Fibroblast of skin of scalp (primary cell): Measurements from ENCODE around the gene CLK3.
A peak's percentile ranks its signal among the peaks of the same experiment; 100 is the strongest.

Source experiments
- DNase-seq: peaks from one replicate; pipeline ENCODE4 v3.0.0-alpha.2; 2013

Gene CLK3

DNA sequence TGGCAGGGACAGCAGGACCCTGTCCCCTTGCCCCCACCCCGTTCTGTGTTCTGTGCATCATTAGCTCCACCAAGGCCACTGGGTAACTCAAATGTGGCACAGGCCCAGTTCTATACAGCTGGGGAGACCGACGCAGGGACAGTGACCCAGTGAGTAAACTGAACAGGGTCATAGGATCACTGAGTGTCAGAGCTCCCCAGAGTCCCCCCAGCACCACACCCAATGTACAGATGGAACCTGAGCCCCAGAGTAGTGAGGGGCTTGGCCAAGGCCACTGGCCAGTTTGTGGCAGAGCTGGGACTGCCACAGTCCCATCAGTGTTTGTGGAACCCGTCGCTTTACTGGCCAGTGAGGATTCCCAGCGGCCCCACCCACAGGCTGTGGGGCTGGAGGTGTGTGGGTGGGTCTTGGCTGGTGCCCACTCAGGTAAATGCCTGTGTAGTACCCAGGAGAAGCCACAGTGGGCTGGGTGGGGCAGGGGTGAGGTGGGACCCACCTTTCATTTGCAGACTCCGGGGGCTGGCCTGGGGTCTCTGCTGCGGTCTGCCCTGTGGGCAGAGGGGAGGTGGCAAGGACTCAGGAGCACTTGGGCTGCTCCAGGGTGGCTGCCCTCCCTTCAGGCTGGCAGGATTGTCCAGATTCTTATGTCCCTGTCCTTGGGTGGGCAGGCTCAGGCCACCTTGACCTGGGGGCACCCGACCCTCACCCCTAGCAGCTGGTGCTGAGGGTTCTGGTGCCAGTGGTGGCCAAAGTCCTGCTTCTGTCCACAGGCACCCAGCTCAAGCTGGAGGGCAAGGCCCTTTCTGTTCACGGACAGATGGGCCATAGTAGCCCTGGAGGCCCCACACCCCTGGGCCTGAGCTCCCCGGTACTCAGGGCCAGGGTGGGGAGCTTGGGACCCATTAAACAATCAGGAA lies 11.6 kb upstream of the CLK3 start:
- no peak for DNase-seq

DNA sequence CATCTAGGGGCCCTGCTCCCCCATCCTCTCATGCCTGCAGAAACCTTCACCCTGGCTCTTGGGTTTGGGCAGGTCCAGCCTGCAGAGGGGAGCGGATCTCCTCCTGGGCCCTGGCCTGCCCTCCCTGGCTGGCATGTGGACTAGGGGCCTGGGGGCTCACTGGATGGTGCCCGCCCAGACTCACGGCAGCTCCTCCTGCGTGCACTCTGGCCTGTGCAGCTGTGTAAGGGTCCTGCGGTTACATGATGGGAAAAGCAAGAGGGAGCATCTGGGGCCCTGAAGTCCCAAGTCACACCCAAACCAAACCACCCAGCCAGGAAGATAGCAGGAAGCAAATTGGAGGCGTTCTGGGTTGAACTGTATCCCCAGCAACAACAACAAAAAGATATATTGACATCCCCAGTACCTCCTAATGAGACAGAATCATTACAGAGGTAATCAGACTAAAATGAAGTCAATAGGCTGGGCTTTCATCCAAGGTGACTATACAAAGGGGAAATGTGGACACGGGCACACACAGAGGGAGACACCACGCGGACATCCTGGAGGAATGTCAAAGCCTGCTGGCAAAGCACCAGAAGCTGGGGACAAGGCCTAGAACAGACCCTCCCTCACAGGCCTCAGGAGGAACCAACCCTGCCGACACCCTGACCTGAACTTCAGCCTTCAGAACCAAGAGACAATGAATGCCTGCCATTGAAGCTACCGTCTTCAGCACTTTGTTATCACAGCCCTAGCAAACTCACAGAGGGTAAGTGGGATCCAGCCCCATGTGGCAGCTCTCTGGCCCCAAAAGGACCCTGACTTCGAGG lies 10.4 kb upstream of the CLK3 start:
- no peak for DNase-seq

DNA sequence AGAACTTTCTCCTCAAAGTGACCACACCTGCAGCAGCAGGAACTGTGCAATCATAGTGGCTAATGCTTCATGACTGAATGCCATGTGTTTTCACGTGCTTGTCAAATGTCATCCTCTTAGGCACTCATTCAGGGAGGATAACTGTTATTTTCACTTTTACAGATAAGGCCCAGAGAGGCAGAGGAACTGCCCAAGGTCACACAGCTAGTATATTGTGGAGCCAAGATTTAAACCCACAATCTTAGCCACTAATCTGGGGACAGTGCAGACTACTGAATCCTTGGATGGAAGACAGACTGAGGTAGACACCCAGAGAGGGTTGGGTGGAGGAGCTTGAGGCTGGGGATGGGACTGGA lies 9.9 kb upstream of the CLK3 start:
- DNase-seq = no peak

DNA sequence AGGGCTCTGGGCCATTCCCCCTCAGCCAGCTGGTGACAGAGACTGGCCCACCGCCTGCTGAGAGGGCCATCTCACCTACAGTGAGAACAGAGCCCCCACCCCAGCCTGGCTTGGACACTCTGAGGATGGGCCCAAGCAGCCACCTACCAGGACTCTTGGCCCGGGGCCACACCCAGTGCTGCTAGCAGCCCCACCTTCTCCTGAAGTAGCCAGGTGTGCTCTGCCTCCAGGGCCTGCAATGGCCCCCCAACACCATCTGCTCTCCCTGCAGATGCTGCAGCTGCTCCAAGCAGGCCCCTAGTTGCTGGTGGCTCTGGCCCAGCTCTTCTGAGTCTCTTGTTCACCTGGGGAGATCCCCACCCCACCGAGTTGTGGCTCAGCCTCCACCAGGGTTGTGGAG lies 6.8 kb upstream of the CLK3 start:
- DNase-seq = no peak

- no peak for DNase-seq
Measured at GRCh38 chr15:74609938-74610301, 5.7 kb upstream of the CLK3 start.

- DNase-seq = no peak
Measured at GRCh38 chr15:74610302-74610951, 5.2 kb upstream of the CLK3 start.

DNA sequence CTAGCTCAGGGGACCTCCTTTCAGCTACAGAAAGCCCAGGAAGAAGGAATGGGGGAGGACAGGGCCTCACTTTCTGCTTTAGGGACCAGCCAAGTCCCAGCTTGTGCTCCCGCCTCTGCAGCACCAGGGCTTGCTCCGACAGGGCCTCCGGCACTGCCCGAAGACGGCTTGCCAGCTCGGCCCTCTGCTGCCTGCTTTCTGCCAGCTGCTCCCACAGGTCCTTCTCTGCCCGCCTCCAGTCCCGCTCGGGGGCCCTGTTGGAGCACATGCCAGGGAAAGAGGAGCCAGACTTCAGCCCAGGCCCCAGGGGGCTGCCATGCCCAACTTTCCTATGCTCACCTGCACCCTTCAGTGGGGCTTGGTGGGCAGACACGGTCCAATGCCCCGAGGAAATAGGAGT lies 4.3 kb upstream of the CLK3 start:
- DNase-seq = no peak

GRCh38 chr15:74611834-74612233 lies 3.8 kb upstream of the CLK3 start:
- DNase-seq = no peak

DNA sequence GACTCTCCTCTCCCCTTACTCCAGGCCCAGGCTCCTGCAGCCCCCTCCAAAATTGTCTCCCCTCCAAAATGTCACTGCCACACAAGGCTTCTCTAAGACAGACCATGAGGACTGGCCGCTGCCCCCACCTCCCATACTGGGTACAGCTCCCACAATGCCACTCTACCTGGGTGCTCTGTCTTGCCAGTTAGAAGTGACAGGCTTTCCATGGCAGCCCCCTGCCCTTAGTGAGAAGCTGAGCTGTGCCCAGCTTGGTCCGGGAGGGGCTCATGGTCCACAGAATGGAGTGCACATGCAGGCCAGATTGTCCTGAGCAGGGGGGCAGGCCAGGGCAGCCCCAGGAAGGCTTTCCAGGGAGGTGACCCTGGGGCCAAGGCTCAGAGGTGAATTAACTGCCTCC lies 3.0 kb upstream of the CLK3 start:
- no peak for DNase-seq

- no peak for DNase-seq
Measured at GRCh38 chr15:74613089-74613952, 2.3 kb upstream of the CLK3 start.

DNA sequence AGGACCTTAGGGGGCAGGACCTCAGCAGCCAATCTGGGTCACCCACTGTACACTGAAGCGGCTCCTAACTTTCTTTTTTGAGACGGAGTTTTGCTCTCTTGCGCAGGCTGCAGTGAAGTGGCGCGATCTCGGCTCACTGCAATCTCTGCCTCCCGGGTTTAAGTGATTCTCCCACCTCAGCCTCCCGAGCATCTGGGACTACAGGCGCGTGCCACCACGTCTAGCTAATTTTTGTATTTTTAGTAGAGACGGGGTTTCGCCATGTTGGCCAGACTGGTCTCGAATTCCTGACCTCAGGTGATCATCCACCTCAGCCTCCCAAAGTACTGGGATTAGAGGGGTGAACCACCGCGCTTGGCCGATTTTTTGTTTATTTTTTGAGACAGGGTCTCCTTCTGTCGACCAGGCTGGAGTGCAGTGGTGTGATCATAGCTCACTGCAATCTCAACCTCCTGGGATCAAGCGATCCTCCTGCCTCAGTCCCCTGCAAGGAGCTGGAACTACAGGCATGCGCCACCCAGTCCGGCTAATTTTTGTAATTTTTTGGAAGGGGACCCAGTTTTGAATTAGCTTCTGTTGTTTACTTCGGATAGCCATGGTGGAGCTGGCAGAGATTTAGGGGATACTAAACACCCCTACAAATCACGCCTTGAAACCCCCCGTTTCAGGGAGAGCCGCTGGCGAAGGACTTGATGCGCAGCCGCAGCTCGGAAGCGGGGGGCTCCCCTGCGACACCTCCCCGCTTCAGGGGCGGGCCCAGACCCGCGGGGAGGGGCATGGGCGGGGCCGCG lies 1.5 kb upstream of the CLK3 start:
- DNase-seq = no peak

DNA sequence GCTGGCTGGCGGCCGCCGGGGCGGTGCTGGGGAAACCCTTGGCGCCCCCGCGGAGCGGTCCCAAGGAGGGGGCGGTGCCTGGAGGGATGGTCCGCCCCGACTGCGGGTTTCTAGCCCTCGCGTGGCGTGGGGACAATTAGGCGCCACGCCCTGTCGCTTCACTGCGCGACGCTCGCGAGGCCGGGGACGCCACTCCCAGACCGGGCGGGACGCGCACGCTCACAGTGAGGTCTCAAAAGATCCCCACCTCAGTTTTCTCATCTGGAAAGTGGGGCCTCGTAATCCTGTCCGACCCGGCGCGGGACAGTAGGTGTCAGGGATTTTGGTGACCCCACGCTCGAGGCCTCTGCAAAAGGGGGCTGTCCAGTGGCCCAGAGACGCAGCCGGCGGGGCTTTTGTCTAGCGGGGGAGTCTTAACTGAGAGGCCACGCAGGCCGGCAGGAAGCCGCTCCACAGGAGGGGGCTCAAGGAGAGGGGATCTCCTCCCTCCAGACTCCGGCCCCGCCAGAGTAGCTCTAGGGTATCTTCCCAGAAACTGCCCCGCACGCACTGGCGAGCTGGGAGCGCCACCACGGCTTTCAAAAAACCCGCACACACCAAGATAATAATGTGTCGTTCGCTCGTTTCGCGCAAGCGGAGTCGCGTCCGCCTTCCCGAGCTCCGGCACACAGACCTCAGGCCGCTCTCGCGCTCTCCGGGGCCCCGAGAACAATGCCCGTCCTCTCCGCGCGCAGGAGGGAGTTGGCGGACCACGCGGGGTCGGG lies 710 bp upstream of the CLK3 start:
- DNase-seq = peak; percentile 87

DNA sequence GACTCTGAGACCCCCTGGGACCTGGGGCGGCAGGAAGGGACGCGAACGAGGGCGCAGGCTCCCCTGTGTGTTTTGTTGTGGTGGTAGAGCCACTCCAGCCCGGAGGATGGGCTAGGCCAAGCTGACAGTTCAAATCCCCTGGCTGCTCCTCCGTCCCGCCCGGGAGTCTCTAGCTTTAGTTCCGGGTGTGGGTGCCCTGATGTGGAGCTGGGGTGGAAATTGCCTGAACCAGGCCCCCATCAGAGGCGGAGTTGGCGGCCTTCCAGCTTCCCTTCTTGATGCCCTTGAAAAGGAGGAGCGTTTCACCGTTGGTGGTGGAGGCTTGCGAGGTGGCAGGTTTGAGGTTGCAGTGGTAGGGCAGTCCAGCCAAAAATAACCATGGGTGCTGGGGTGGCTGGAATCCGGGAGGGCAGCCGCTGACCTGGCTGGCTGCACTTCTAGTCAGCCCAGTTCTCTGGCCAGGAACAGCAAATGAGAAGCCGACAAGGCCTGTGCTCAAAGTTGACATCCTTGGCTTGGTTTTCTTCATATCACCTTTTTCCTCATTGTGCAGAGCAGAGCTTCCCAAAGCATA lies 817 bp downstream of the CLK3 start:
- peak; percentile 58 for DNase-seq

DNA sequence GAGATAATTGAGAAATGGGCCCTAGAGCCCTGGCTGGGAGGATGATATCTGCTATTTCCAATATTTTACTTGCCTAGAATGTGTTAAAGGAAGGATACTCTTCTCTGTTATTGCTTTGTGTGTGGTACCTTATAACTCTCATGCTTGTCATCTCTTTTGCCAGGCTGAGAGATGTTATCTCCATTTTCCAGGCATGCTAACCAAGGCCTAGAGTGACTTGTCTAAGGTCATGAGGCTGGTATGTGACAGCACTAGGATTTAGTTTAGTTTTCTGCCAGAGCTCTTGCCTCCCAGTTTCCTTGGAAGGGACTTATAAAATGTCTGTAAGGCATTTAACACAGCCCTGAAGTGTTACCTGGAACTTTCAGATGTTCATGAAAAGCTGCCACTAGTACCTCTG lies 1.4 kb downstream of the CLK3 start:
- DNase-seq = no peak

DNA sequence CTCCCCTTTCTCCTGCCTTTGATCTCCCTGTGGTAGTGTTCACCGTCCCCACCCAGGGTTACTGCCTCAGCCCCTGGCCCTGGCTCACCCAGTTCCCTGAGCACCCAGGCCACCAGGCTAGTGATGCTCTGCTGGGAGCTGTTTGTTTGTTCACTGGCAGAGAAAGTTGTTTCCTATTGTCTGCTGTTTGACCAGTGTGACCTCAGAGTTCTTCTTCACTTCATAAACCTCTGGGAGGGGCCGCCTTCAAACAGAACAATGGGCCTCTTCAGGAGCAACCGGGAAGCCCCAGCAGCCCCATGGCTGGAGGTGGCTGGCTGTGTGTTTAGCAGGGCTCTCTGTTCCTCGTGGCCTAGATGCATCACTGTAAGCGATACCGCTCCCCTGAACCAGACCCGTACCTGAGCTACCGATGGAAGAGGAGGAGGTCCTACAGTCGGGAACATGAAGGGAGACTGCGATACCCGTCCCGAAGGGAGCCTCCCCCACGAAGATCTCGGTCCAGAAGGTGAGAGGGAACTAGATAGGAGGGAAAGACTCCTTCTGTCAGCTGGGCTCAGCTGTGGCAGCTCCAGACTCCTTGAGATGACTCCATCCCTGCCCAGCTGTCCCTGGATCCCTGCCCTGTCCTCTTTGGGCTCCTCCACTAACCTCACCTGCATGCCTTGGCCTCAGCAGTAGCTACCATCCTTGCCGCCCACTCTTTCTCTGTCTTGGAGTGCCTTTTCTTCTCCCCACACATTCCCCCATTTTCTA lies 3.4 kb downstream of the CLK3 start:
- DNase-seq = no peak

GRCh38 chr15:74619916-74620635 lies 4.4 kb downstream of the CLK3 start:
- DNase-seq = no peak

DNA sequence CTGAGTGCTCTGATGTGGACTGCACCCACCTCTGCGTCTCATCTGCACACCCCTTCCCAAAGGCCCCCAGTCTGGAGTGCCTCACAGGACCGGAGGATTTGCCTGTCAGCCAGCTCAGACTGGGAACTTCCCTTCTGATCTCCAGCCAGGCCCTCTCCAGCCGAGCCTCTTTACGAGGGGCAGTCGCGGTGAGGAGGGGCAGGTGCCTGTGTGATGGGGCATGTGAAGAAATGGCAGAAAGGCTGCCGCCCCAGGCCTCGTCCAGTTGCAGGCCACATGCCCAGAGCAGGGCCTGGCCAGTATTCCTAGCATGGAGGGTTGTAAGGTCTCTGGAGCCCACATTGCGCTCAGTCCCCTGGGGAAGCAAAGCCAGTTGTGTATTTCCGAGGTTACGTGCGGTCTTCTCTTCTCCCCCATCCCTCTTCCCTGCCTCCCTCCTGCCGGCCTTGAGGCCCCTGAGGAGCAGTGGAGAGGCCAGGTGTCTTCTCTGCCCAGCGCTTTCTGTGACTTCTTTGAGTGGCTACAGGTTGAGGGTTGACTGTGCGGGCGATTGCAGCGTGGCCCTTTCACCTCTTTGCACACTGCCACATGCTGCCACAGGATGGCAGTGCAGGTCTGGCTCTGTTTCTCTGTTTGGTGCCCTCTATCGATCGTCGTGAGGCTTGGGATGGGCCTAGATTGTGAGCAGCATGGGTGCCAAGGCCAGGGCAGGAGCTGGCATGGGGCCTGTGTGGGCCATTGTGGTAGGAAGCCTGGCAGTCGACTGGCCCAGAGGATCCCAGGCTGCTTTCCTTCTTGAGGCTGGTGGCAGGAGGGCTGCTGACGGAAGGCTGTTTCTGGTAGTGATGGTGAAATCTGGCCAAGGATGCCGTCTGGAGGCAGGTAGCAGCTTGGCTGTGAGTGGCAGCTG lies 5.3 kb downstream of the CLK3 start:
- DNase-seq = peak; percentile 70

DNA sequence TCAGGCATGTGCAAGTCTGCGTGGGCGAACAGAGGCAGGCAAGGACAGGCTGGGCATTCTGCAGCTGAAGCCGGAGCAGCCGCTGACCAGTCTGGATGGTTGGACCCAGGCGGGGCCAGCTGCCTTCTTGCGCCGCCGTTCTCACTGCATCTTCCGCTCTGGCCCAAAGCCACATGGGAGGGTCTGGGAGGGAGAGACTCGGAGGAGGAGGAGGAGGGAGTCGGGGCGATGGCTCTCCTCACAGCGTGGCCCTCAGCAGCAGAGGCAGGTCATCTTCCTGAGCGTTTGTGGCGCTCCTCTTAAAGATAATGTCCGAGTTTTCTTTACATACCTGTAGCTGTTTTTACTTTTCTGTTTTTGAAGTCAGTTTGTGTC lies 5.9 kb downstream of the CLK3 start:
- DNase-seq = no peak
